Activated CD4-positive, alpha-beta T cell treated with anti-CD3 and anti-CD28 coated beads, Interleukin-2, amount 10 ng/mL, durations not matched to agents 24 days and 14 days (primary cell): ENCODE results near the gene JAZF1. TPM values are rescaled to one million over a fixed set of nuclear protein-coding genes. Genes with fewer than 3 reads are reported as not detected.

ENCODE experiments used
- DNase-seq: peaks from one replicate; pipeline ENCODE4 v3.0.0; 2022
- H3K27ac Mint-ChIP-seq: one replicate; pipeline ENCODE4 v1.8.0; 2022; ENCODE audit warnings: mild to moderate bottlenecking, mixed read lengths
- H3K27me3 Mint-ChIP-seq: one replicate; pipeline ENCODE4 v1.8.0; 2022; ENCODE audit warnings: mixed read lengths
- H3K36me3 Mint-ChIP-seq: one replicate; pipeline ENCODE4 v1.8.0; 2022; ENCODE audit warnings: low read depth, mild to moderate bottlenecking, mixed read lengths
- H3K4me1 Mint-ChIP-seq: one replicate; pipeline ENCODE4 v1.8.0; 2021; ENCODE audit warnings: mixed read lengths
- H3K4me3 Mint-ChIP-seq: one replicate; pipeline ENCODE4 v1.8.0; 2022; ENCODE audit warnings: mild to moderate bottlenecking, moderate library complexity, mixed read lengths
- H3K9me3 Mint-ChIP-seq: one replicate; pipeline ENCODE4 v1.8.0; 2021; ENCODE audit warnings: mixed read lengths
- intact Hi-C: fragments of 100-400 bp; cut with micrococcal nuclease; formaldehyde crosslinking; loops from one replicate; pipeline ENCODE4 v1.15.1; 2023
- total RNA-seq: library from RNA; stranded (reverse); gene quantifications from 2 replicates; pipeline ENCODE4 v1.2.3, GENCODE V29; 2022

JAZF1 gene
- total RNA-seq, 1 donor from 2014 or later = 4.2 TPM

GRCh38 chr7:28181416-28181815, 821 bp upstream of the JAZF1 start:
- intact Hi-C loops = no loop called here
- Mint-ChIP-seq H3K9me3 (no peaks in the 10 kb centered on the region), H3K27ac (peak overlapping the region; percentile 26), H3K4me3 (peak overlapping the region; percentile 78), H3K36me3 (no peaks in the 10 kb centered on the region), H3K27me3 (peaks cover 52% of the 10 kb centered on the region), H3K4me1 (peaks cover 14% of the 10 kb centered on the region)
- no peak for DNase-seq

- DNase-seq = no peak
- Mint-ChIP-seq H3K27me3 (peaks cover 50% of the 10 kb centered on the region), H3K27ac (no peak overlapping the region), H3K9me3 (no peaks in the 10 kb centered on the region), H3K36me3 (no peaks in the 10 kb centered on the region), H3K4me1 (peaks cover 17% of the 10 kb centered on the region), H3K4me3 (no peak overlapping the region)
- intact Hi-C loops = no loop called here
Observed at GRCh38 chr7:28180031-28180363, 598 bp downstream of the JAZF1 start.

GRCh38 chr7:28179120-28180030, 1.2 kb downstream of the JAZF1 start:
- peak; percentile 91 for DNase-seq
- Mint-ChIP-seq H3K4me3 (peak overlapping the region; percentile 50), H3K27ac (no peak overlapping the region), H3K9me3 (no peaks in the 10 kb centered on the region), H3K27me3 (peaks cover 46% of the 10 kb centered on the region), H3K4me1 (peaks cover 20% of the 10 kb centered on the region), H3K36me3 (no peaks in the 10 kb centered on the region)
- intact Hi-C loops = loop anchor here (1.0 kb wide), 1 partner anchor 24 kb away; no protein-coding TSS in a partner anchor

- Mint-ChIP-seq H3K27me3 (peaks cover 40% of the 10 kb centered on the region), H3K27ac (peak overlapping the region; percentile 1), H3K4me3 (peak overlapping the region; percentile 50), H3K36me3 (no peaks in the 10 kb centered on the region), H3K9me3 (no peaks in the 10 kb centered on the region), H3K4me1 (peaks cover 25% of the 10 kb centered on the region)
- intact Hi-C loops = no loop called here
- DNase-seq = no peak
Observed at GRCh38 chr7:28178599-28178998, 2.0 kb downstream of the JAZF1 start.

- no peak overlapping the region for H3K27ac Mint-ChIP-seq
- no peaks in the 10 kb centered on the region for H3K9me3 Mint-ChIP-seq
- intact Hi-C loops = no loop called here
- H3K4me1 Mint-ChIP-seq = peaks cover 25% of the 10 kb centered on the region
- H3K27me3 Mint-ChIP-seq = peaks cover 32% of the 10 kb centered on the region
- no peaks in the 10 kb centered on the region for H3K36me3 Mint-ChIP-seq
- DNase-seq = no peak
- H3K4me3 Mint-ChIP-seq = no peak overlapping the region
Observed at GRCh38 chr7:28177836-28178235, 2.8 kb downstream of the JAZF1 start.

GRCh38 chr7:28176645-28177044, 4.0 kb downstream of the JAZF1 start:
- Mint-ChIP-seq H3K4me1 (peaks cover 22% of the 10 kb centered on the region), H3K4me3 (no peak overlapping the region), H3K9me3 (no peaks in the 10 kb centered on the region), H3K27ac (no peak overlapping the region), H3K27me3 (peaks cover 24% of the 10 kb centered on the region), H3K36me3 (no peaks in the 10 kb centered on the region)
- DNase-seq = no peak
- intact Hi-C loops = no loop called here

GRCh38 chr7:28176174-28176573, 4.4 kb downstream of the JAZF1 start:
- Mint-ChIP-seq H3K27ac (no peak overlapping the region), H3K27me3 (peaks cover 21% of the 10 kb centered on the region), H3K36me3 (no peaks in the 10 kb centered on the region), H3K4me1 (peaks cover 22% of the 10 kb centered on the region), H3K9me3 (no peaks in the 10 kb centered on the region), H3K4me3 (no peak overlapping the region)
- intact Hi-C loops = no loop called here
- DNase-seq = no peak

- peaks cover 16% of the 10 kb centered on the region for H3K27me3 Mint-ChIP-seq
- H3K36me3 Mint-ChIP-seq = no peaks in the 10 kb centered on the region
- no peaks in the 10 kb centered on the region for H3K9me3 Mint-ChIP-seq
- no peak for DNase-seq
- no peak overlapping the region for H3K4me3 Mint-ChIP-seq
- intact Hi-C loops = loop anchor here (1.0 kb wide), 1 partner anchor 20 kb away; no protein-coding TSS in a partner anchor
- peaks cover 19% of the 10 kb centered on the region for H3K4me1 Mint-ChIP-seq
- no peak overlapping the region for H3K27ac Mint-ChIP-seq
Observed at GRCh38 chr7:28174901-28175661, 5.5 kb downstream of the JAZF1 start.

- DNase-seq = no peak
- no peaks in the 10 kb centered on the region for H3K9me3 Mint-ChIP-seq
Observed at GRCh38 chr7:28174442-28174841, 6.2 kb downstream of the JAZF1 start.

GRCh38 chr7:28173531-28173930, 7.1 kb downstream of the JAZF1 start:
- Mint-ChIP-seq H3K36me3 (no peaks in the 10 kb centered on the region), H3K27me3 (peaks cover 11% of the 10 kb centered on the region), H3K9me3 (no peaks in the 10 kb centered on the region), H3K27ac (no peak overlapping the region), H3K4me3 (no peak overlapping the region), H3K4me1 (peaks cover 22% of the 10 kb centered on the region)
- intact Hi-C loops = no loop called here
- DNase-seq = no peak

More at GRCh38 chr7:28174442-28174841, 6.2 kb downstream of the JAZF1 start:
- peaks cover 16% of the 10 kb centered on the region for H3K27me3 Mint-ChIP-seq
- peaks cover 19% of the 10 kb centered on the region for H3K4me1 Mint-ChIP-seq
- no peaks in the 10 kb centered on the region for H3K36me3 Mint-ChIP-seq
- H3K27ac Mint-ChIP-seq = no peak overlapping the region
- intact Hi-C loops = loop anchor here (1.0 kb wide), 1 partner anchor 19 kb away; no protein-coding TSS in a partner anchor
- no peak overlapping the region for H3K4me3 Mint-ChIP-seq

- Mint-ChIP-seq H3K4me3 (no peak overlapping the region), H3K9me3 (no peaks in the 10 kb centered on the region), H3K27ac (no peak overlapping the region), H3K36me3 (no peaks in the 10 kb centered on the region), H3K27me3 (peaks cover 11% of the 10 kb centered on the region), H3K4me1 (peaks cover 23% of the 10 kb centered on the region)
- intact Hi-C loops = no loop called here
- no peak for DNase-seq
Observed at GRCh38 chr7:28172958-28173357, 7.6 kb downstream of the JAZF1 start.

GRCh38 chr7:28170701-28171100, 9.9 kb downstream of the JAZF1 start:
- Mint-ChIP-seq H3K27ac (no peak overlapping the region), H3K27me3 (no peaks in the 10 kb centered on the region), H3K9me3 (no peaks in the 10 kb centered on the region), H3K4me1 (peaks cover 16% of the 10 kb centered on the region), H3K36me3 (no peaks in the 10 kb centered on the region), H3K4me3 (no peak overlapping the region)
- intact Hi-C loops = no loop called here
- DNase-seq = no peak

- Mint-ChIP-seq H3K27me3 (no peaks in the 10 kb centered on the region), H3K27ac (no peak overlapping the region), H3K36me3 (no peaks in the 10 kb centered on the region), H3K4me3 (no peak overlapping the region), H3K9me3 (no peaks in the 10 kb centered on the region), H3K4me1 (peaks cover 11% of the 10 kb centered on the region)
- intact Hi-C loops = no loop called here
- DNase-seq = no peak
Observed at GRCh38 chr7:28169230-28169629, 11.4 kb downstream of the JAZF1 start.
